GM19463 (cell line): ENCODE results near the gene TMED3.
A peak's percentile ranks its signal among the peaks of the same experiment; 100 is the strongest.

Experiments
- ATAC-seq: cut with Tn5 transposase; IDR thresholded peaks from one replicate; pipeline ENCODE4 v1.9.1; 2021; ENCODE audit warnings: mild to moderate bottlenecking, moderate library complexity; ENCODE audit not compliant: unreplicated experiment

The TMED3 gene

DNA sequence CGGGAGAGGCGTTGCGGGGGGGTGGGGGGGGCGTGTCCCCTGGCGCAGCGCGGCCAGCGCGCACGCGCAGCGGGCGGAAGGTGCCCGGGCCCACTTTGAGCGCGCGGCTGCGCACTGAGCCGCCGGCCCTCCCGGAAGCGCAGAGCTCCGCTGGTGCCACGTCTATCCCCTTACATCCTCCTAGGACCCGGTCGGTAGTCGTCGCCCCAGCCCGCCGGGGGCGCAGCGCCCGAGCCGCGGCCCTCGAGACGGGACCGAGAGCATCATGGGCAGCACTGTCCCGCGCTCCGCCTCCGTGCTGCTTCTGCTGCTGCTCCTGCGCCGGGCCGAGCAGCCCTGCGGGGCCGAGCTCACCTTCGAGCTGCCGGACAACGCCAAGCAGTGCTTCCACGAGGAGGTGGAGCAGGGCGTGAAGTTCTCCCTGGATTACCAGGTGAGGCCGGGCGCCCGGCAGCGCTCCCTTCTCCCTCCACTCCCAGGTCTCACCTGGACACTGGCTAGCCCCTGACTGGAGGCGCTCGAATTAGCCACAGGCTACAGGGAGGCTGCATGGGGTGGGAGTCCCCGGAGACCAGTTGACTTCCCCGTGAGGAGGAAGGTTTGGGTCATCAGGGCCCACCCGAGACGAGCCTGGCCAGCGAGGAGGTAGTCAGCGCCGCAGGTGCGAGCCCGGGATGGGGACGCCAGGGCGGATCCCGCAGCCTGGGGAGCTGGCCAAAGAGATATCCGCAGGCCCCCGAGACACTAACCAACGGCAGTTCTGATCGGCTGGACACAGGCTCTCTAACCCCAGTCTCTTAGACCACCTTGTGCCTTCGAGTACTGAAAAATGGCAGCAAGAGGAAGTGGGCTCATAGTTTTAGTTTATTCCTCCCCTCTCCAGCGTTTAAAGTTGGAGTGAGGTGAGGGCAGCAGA, at the start of gene TMED3:
TSS of gene TMED3 (plus strand) at position 128 of the 916 bp plus-strand sequence. CDS start at position 266, 138 bp downstream.
- peak; percentile 94 for ATAC-seq

DNA sequence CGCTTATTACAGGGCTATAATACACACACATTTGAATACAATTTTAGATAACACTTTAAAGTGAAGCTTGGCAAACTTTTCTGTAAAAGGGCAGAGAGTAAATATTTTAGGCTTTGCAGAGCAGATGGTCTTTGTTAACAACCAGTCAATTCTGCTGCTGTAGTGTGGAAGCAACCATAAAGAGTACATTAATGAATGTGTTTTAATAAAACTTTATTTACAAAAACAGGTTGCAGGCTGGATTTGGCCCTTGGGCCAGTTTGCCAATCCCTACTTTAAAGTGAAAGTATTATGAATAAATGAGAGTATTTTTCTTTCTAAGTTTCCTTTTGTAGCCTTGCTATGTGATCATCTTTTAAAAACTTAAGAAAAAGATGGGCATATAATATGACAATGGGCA, 49.1 kb upstream of the TMED3 start:
- ATAC-seq: no peak

- no peak for ATAC-seq
Measured at GRCh38 chr15:79265167-79265566, 45.7 kb upstream of the TMED3 start.

DNA sequence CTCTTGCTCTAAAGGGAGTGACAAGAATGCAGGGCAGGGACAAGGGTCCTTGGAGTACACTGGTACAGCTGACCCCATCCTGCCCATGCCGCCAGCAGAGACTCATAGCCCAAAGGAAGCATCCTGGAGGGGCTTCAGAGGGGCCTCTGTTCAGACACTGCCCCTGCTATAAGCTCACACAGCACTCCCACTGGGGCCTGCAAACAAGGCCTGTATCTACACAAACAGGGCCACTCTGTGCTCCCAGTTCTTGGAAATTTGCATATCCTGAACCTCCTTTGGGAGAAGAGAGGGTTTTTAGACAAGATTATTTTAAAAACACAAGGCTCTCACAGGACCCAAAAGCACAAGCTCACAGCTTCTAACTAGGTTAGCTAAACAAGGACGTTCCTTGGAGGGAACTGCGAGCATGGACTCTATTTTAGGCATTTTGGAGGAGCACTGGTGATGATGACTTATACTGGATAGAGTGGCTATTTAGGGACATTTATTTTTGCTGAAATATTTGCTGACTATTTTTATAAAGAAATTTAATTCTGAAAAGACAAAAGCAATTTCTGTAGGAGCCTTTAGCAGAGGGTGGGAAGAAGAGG, 44.8 kb upstream of the TMED3 start:
- no peak for ATAC-seq

DNA sequence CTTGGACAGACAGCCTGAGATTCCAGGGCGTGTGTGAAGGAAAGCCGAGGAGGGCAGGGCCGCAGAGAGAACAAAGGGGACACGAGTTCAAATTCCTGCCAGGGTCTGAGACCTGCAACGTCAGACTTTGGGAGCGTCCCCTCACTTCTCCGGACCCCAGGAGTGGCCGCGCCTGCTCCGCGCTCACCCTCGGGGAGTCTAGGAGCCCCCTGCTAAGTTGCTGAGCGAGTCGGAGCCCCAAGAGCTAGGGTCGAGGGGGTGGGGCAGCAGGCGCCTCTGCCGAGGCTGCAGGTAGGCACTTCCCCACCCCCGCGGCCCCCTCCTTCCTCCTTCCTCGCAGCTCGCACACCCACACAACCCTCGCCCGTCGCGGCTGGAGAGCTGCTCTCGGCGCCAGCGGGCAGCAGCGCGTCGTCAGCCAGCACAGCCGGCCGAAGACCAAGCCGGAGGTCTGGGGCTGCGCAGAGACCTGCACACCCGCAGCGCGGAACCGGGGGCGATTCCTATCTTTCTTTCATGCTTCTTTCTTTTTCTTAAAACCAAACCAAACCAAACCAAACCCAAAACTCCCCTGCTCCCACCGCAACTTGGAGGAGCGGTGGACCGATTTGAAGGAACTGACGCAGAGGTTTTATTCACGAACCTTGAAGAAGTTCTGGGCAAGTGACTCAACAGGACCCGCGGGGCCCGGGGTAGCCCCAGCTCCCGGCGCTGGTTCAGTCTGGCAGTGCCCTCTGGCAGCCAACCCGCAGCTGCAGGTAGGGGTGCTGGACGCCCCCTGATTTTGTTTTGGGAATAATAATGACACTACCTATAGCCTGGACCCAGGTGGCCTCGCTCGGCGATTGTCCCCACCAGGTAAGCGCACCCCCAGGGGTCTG, 28.3 kb upstream of the TMED3 start, which contains the start of gene ANKRD34C:
TSS of gene ANKRD34C (plus strand) at position 352 of the 881 bp plus-strand sequence. CDS start 10,563 bp downstream, outside the sequence.
- ATAC-seq: no peak

GRCh38 chr15:79283252-79284048, 27.5 kb upstream of the TMED3 start:
- ATAC-seq: no peak

DNA sequence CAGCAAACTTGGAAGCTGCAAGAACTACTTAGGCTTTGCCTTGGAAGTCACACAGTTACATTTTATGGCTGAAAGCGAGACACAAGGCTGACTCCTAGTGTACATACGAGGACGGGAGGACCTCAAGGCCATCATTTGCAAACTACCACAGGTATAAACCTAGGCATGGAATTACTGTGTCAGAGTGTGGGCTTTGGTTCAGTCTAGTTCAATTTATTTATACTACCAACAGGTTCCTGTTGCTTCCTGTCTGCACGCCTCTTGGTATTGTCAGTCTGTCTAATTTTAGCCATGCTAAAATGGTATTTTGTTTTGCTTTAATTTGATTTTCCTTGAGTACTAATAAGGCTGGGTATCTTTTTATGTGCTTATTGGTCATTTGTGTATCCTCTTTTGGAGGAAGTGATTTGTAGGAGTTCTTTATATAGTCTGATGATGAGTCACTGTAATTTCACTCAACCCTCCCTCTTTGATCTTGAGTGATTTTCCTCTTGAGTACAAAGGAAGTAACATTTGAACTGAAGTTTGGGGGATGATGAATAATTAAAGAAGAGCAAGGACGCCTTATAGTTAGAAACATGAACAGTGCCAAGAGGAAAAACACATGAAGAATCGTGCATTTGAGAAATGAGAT, 20.2 kb upstream of the TMED3 start:
- ATAC-seq: no peak

DNA sequence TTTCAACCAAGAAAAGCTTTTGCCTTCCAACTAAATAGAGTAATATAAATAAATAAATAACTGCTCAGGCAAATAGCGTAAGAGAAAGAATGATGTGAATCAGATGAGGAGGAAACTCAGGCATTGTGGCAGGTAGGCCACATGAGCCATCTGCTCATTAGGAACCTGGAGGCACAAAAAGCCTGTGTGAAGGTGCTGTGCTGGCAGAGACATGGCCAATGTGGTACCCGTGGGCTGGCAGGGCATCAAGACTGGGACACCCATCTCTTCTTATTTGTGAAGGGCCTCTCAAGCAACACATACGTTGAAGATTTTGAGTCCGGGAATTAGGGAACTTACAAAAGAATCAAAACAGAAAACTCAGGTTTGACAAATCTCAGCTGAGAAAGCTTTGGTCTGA, 18.9 kb upstream of the TMED3 start:
- no peak for ATAC-seq

DNA sequence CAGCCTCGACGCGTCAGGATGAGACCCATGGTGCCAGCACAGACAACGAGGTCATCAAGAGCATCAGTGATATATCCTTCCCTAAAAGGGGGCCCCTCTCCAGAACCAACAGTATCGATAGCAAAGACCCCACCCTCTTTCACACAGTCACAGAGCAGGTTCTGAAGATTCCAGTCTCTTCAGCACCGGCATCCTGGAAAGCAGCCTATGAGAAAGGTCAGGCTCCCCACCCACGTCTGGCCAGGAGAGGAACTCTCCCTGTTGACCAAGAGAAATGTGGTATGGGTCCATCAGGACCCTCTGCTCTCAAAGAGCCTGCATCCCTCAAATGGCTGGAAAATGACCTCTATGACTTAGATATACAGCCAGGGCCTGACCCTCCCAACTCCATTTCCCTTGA, 16.8 kb upstream of the TMED3 start:
- no peak for ATAC-seq

DNA sequence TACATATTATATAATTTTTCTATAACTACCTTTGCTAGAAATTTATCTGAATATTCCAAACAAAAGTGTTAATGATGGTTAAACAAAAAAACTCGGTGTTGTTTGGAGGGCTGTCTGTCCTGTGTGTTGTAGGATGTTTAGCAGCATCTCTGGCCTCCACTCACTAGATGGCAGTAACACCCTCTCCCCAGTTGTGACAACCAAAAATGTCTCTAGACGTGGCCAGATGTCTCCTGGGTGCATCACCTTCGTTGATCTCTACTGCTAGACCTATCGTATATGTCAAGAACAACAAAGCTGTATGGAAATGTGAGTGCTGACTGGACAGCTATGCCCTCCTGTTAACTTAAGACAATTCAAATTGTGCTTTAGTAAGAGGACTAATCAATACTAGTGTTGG, 14.3 kb upstream of the TMED3 start:
- ATAC-seq: no peak

DNA sequence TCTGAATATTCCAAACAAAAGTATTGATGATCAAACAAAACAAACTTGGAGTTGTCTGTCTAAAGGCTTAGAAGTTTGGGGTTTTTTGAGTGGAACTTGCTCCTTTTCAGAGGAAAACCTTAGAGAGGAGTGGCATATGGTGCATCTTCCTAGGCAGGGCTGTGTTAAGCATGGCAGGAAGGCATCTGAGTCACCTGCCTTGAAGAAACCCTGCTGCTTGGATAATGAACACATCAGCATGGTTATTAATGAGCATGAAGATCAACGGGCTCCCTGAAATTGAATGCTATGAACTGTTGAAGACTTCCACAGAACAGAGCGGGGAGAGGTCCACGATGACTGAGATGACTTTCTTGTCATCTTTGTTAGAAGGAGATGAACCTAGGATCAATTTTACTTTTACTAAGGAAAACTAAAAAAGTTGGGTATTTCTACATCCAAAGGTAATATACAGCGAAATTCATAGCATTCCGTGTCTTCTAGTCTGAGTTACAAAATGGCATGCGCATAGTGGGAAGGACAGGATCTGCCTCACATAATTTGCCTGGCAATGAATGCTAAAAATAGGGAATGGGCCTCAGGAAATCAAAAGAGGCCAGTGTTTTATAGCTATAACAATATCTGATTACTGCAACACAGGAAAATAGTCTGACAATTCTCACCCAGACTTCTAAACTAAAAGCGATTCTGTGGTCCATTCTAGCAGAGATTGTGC, 11.6 kb upstream of the TMED3 start:
- no peak for ATAC-seq

DNA sequence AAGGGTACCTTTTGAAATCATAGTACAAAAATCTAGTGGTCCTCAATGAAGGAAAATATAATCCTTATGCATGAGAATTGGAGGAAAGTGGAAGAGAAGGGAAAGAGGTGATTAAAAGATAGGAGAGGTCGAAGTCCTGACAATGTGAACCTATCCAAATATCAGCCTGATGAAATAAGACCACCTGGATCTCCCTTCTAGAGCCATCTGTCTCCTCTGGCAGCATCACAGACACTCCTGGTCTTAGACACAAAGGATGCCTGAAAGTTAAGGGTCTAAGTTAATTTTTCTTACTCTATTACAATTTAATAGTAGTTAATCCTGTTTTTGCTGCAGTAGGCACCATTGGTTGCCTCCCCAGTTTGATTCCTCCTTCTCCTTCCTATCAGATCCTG, 11.1 kb upstream of the TMED3 start:
- no peak for ATAC-seq

- ATAC-seq: no peak
Measured at GRCh38 chr15:79307251-79307650, 3.7 kb upstream of the TMED3 start.

DNA sequence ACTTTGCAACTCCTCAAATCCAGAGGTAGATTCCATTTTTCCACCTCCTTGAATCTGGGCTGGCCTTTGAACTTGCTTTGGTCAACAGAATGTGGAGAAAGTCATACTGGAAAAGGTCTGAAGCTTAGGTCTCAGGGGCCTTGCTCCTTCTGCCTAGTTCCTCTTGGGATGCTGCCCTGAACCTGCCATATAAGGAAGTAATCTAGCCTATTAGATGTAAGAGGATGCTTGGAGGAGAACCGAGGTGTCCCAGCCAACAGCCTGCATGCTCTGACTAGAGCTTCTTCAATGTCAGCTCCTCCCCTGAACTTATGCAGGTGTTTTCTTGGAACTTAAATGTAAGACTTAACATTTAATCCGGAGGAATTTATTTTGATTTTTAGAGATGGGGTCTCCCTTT, 2.0 kb upstream of the TMED3 start:
- no peak for ATAC-seq

DNA sequence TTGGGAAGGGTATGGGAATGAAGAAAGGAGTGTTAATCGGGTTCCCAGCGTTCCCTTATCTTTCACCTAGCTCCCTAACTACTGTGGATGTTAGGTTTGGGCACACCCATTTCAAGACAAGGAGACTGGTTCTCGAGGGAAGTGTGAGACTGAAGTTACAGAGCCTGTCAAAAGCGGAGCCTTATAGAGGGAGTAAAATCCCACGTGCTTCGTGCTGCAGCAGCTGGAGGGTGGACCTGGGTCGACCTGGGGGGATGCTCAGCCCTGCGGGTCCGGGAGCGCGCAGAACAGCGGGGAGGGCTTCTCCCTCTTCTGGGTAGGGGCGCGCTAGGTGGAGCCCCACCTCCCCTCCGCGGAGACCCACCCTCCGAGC, 314 bp upstream of the TMED3 start:
- no peak for ATAC-seq

GRCh38 chr15:79311901-79312553, 1.1 kb downstream of the TMED3 start:
- ATAC-seq: no peak

DNA sequence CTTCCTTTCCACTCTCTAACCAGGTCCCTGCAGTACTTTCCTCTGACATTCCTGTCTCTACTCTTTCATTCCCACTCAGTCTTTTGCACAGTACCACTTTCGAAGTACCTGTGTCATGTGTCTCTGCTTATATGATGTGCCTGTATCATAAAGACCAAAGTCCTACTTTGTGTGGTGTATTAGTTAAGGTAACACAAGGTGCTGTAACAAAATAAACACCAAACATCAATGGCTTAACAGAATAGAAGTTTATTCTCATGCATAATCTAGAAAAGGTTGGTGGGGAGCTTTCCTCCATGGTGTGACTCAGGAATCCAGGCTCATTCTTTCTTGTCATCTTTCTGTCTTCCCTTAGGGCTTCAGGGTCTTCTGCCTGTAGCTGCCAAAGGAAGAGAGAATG, 3.3 kb downstream of the TMED3 start:
- ATAC-seq: no peak

DNA sequence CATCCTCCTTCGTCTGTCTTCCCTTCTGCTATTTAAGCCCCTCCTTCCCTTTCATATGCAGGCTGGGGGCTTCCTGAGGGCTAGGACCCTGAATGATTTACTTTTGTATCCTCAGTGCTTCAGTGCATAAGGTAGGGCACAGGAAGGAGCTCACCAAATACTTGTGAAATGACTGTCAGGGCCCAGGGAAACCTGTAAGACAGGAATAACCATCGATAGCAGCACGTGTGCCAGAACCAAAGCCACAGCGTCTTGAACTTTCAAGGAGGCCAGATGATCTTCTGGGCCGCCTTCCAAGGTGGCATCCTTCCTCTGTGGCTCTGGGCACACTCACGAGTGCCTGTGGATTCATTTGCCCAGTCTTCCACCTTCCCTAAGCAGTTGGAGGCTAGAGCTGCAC, 3.9 kb downstream of the TMED3 start:
- ATAC-seq: no peak
